Trophoblast cell (in vitro differentiated cells and primary cell): ENCODE results near the gene MRPL43.

Experiments used
- DNase-seq, 2 donors: peaks; one replicate each; pipeline ENCODE4 v3.0.0-alpha.2; 2016
- H2AFZ ChIP-seq: 2 replicates; pipeline ENCODE4 v1.6.1; 2013; ENCODE audit warnings: low read length, moderate library complexity, mild to moderate bottlenecking; ENCODE audit not compliant: insufficient read depth, poor library complexity
- H2AK5ac ChIP-seq: 2 replicates; pipeline ENCODE4 v1.6.1; 2013; ENCODE audit warnings: mild to moderate bottlenecking, low read length
- H2BK120ac ChIP-seq: 2 replicates; pipeline ENCODE4 v1.6.1; 2013; ENCODE audit warnings: low read length, mild to moderate bottlenecking, moderate library complexity; ENCODE audit not compliant: insufficient read depth, poor library complexity
- H2BK12ac ChIP-seq: 2 replicates; pipeline ENCODE4 v1.6.1; 2013; ENCODE audit warnings: mild to moderate bottlenecking, low read length, moderate library complexity
- H2BK5ac ChIP-seq: 2 replicates; pipeline ENCODE4 v1.6.1; 2013; ENCODE audit warnings: low read length, low read depth, moderate library complexity, mild to moderate bottlenecking; ENCODE audit not compliant: poor library complexity
- H3K14ac ChIP-seq: 2 replicates; pipeline ENCODE4 v1.6.1; 2013; ENCODE audit warnings: mild to moderate bottlenecking, low read length
- H3K18ac ChIP-seq: 2 replicates; pipeline ENCODE4 v1.6.1; 2013; ENCODE audit warnings: mild to moderate bottlenecking, low read length
- H3K23ac ChIP-seq: 2 replicates; pipeline ENCODE4 v1.6.1; 2013; ENCODE audit warnings: low read length
- H3K27ac ChIP-seq: 2 replicates; pipeline ENCODE4 v1.5.1; 2013; ENCODE audit warnings: low read depth, mild to moderate bottlenecking, inconsistent platforms, low read length, moderate library complexity
- H3K27me3 ChIP-seq: 2 replicates; pipeline ENCODE4 v1.6.1; 2013; ENCODE audit warnings: inconsistent platforms, mild to moderate bottlenecking, low read length, moderate library complexity; ENCODE audit not compliant: insufficient read depth
- H3K36me3 ChIP-seq, 2 experiments: 1 replicate in 1 of 2; 2 replicates in 1 of 2; pipeline ENCODE4 v1.6.1; 2013; ENCODE audit warnings: low read length in 2 of 2, mild to moderate bottlenecking in 2 of 2, moderate library complexity in 1 of 2; ENCODE audit not compliant: insufficient read depth in 2 of 2, control insufficient read depth in 1 of 2
- H3K4ac ChIP-seq: 2 replicates; pipeline ENCODE4 v1.6.1; 2013; ENCODE audit warnings: low read depth, mild to moderate bottlenecking, low read length, moderate library complexity
- H3K4me1 ChIP-seq, 2 experiments: 1 replicate in 1 of 2; 2 replicates in 1 of 2; pipeline ENCODE4 v1.6.1; 2013; ENCODE audit warnings: low read length in 2 of 2, mild to moderate bottlenecking in 2 of 2, moderate library complexity in 1 of 2; ENCODE audit not compliant: insufficient read depth in 2 of 2, control insufficient read depth in 1 of 2
- H3K4me2 ChIP-seq: 2 replicates; pipeline ENCODE4 v1.6.1; 2013; ENCODE audit warnings: inconsistent platforms, mild to moderate bottlenecking, low read length, moderate library complexity
- H3K4me3 ChIP-seq: 2 replicates; pipeline ENCODE4 v1.5.1; 2013; ENCODE audit warnings: mild to moderate bottlenecking, low read depth, low read length, inconsistent platforms
- H3K79me1 ChIP-seq: one replicate; pipeline ENCODE4 v1.6.1; 2013; ENCODE audit warnings: low read length
- H3K79me2 ChIP-seq: 2 replicates; pipeline ENCODE4 v1.6.1; 2013; ENCODE audit warnings: low read length, mild to moderate bottlenecking; ENCODE audit not compliant: control insufficient read depth, insufficient read depth, poor library complexity
- H3K9ac ChIP-seq: 2 replicates; pipeline ENCODE4 v1.6.1; 2013; ENCODE audit warnings: mild to moderate bottlenecking, low read length
- H3K9me3 ChIP-seq: 2 replicates; pipeline ENCODE4 v1.6.1; 2013; ENCODE audit warnings: low read depth, mild to moderate bottlenecking, control low read depth, inconsistent platforms, low read length; ENCODE audit not compliant: insufficient read depth
- H4K12ac ChIP-seq: 2 replicates; pipeline ENCODE4 v1.6.1; 2013; ENCODE audit warnings: low read depth, mild to moderate bottlenecking, low read length, moderate library complexity
- H4K8ac ChIP-seq: 2 replicates; pipeline ENCODE4 v1.6.1; 2013; ENCODE audit warnings: low read depth, mild to moderate bottlenecking, low read length, moderate library complexity
- H4K91ac ChIP-seq: one replicate; pipeline ENCODE4 v1.6.1; 2013; ENCODE audit warnings: low read depth, mild to moderate bottlenecking, low read length, moderate library complexity
- WGBS: extraction: QIAGEN DNeasy Blood & Tissue Kit; methylation state at CpG from one replicate; pipeline ENCODE4 v1.1.7; 2013; ENCODE audit warnings: missing lambda C conversion rate; ENCODE audit not compliant: insufficient read length, insufficient coverage; ENCODE audit errors: extremely low coverage; 5-methylcytosine and 5-hydroxymethylcytosine counted together

Gene MRPL43

DNA sequence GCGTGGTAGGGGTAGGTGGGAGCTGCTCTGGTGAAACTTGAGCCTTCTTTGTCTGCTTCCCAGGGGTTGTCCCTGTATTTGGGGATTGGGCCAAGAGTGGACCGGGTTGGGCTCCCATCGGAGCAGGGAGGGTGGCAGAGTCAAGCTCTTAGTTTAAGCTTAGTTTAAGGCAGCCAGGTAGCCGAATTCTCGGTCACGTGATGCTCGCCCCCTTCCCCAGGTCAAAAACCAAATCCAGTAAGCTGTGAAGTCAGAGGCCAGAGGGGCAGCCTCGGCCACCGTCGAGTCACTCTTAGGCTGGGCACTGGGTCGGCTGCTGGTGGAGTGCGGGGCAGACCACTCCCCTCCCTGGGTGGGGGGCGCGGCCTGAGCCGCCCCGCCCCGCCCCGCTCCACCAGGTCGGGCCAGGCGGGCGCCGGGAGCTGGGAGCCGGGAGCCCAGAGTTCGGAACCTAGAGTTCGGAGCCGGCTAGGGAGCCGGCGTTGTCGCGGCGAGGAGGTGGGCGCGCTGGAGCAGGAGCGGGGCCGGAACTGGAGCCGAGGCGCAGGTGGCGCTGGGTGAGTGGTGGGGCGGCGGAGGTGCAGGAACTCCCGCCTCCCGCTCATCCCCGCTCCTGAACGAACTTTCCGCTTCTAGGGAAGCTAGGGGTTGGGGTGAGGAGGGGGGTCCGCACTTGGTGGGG lies 9.5 kb upstream of the MRPL43 start:
- WGBS, result no CpG with 5 or more reads among the region's 46 CpGs
- Histone ChIP-seq H3K14ac (peak overlapping the region; percentile 88), H2BK5ac (peak overlapping the region; percentile 32), H3K4me2 (peak overlapping the region; percentile 93), H4K8ac (peak overlapping the region; percentile 87), H3K4me3 (peak overlapping the region; percentile 81), H3K27me3 (no peaks in the 10 kb centered on the region), H3K27ac (peak overlapping the region; percentile 96), H3K4ac (peak overlapping the region; percentile 26), H4K91ac (peak overlapping the region; percentile 97), H3K79me2 (peaks cover 35% of the 10 kb centered on the region), H2BK120ac (no peak overlapping the region), H4K12ac (peak overlapping the region; percentile 89), H3K79me1 (peaks cover 37% of the 10 kb centered on the region), H3K4me1 (peaks cover 21 to 24% of the 10 kb centered on the region in 2 experiments), H3K36me3 (peaks cover 9 to 10% of the 10 kb centered on the region in 2 experiments), H2BK12ac (peak overlapping the region; percentile 1), H3K9ac (peak overlapping the region; percentile 79), H3K9me3 (no peaks in the 10 kb centered on the region), H3K18ac (peak overlapping the region; percentile 88), H3K23ac (no peak overlapping the region), H2AK5ac (peak overlapping the region; percentile 0), H2AFZ (peak overlapping the region; percentile 95)
- DNase-seq, result peak; percentile 64 to 72

DNA sequence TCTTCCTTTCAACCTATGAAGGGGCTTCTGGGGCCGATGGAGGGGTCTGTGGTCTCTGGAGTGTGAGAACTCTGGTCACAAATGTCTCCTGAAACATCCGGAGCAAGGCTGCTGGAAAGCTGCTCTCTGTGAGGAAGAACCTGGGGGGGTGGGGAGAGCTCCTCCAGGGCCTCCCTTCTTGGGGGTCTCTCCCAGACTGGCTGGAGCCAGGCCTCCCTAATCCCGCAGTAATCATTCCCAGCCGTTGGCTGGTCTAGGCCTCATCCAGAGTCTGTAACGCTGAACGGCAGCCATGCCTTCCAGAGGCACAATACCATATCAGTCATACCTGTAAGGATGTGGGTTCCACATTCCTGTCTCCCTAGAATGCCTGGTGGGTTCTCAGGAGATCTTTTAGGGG lies 7.9 kb upstream of the MRPL43 start:
- H3K9ac ChIP-seq, result no peak overlapping the region
- H3K9me3 ChIP-seq, result no peaks in the 10 kb centered on the region
- peaks cover 13 to 15% of the 10 kb centered on the region in 2 experiments for H3K4me1 ChIP-seq
- no CpG with 5 or more reads among the region's 6 CpGs for WGBS
- H3K18ac ChIP-seq, result no peak overlapping the region
- H3K4ac ChIP-seq, result no peak overlapping the region
- H2BK12ac ChIP-seq, result no peak overlapping the region
- no peak overlapping the region for H2BK120ac ChIP-seq
- no peak overlapping the region for H3K4me2 ChIP-seq
- no peak overlapping the region for H2AFZ ChIP-seq
- H3K79me1 ChIP-seq, result peaks cover 33% of the 10 kb centered on the region
- H2BK5ac ChIP-seq, result no peak overlapping the region
- H3K36me3 ChIP-seq, result peaks cover 22% of the 10 kb centered on the region in 2 experiments
- H3K27me3 ChIP-seq, result no peaks in the 10 kb centered on the region
- H4K8ac ChIP-seq, result no peak overlapping the region
- peaks cover 24% of the 10 kb centered on the region for H3K79me2 ChIP-seq
- H3K27ac ChIP-seq, result no peak overlapping the region
- no peak overlapping the region for H3K4me3 ChIP-seq
- H4K12ac ChIP-seq, result no peak overlapping the region
- H2AK5ac ChIP-seq, result no peak overlapping the region
- no peak overlapping the region for H3K14ac ChIP-seq
- no peak overlapping the region for H4K91ac ChIP-seq
- no peak for DNase-seq
- H3K23ac ChIP-seq, result no peak overlapping the region

DNA sequence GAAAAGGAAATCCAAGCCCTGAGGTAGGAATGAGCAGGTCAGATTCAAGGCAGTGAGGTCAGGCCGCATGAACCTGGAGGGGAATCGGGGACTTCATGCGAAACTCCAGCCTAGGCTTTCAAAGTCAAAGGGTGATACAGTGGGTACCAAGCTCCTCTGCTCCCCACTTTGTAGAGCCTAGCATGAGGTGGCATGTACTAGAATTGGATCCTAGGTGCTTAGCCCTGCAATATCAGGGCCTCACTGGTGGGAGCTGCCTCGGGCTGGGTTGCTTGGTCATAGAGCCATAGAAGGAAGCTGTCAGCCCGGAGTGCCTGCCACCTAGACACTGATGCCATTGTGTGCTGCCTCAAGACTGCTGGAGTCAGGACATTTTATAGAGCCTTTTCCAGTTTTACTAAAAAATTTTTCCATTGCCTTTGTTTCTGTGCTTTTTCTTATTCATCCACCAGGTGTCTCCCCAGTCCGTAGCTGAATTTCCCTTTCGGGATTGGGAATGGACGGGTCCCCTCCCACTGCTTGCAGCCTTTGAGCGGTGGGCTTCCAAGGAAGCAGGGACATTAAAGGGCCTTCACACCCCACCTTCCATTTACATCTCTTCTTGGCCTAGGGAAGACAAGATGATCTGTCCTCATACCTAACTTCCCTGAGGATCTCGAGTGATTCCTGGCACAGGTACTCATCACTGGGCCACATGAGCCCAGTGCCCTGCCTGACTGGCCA lies 6.8 kb upstream of the MRPL43 start:
- Histone ChIP-seq H3K14ac (no peak overlapping the region), H3K27me3 (no peaks in the 10 kb centered on the region), H4K8ac (no peak overlapping the region), H3K4me3 (no peak overlapping the region), H3K4ac (no peak overlapping the region), H2BK120ac (no peak overlapping the region), H2BK12ac (no peak overlapping the region), H3K18ac (no peak overlapping the region), H3K4me1 (peaks cover 13 to 15% of the 10 kb centered on the region in 2 experiments), H4K12ac (no peak overlapping the region), H3K79me2 (peaks cover 16% of the 10 kb centered on the region), H3K36me3 (peaks cover 27 to 30% of the 10 kb centered on the region in 2 experiments), H2AK5ac (no peak overlapping the region), H3K9ac (no peak overlapping the region), H3K9me3 (no peaks in the 10 kb centered on the region), H2BK5ac (no peak overlapping the region), H2AFZ (no peak overlapping the region), H3K79me1 (peaks cover 25% of the 10 kb centered on the region), H4K91ac (no peak overlapping the region), H3K4me2 (no peak overlapping the region), H3K27ac (no peak overlapping the region), H3K23ac (no peak overlapping the region)
- no CpG with 5 or more reads among the region's 10 CpGs for WGBS
- peak in 1 of 2 donors; percentile 61 for DNase-seq

DNA sequence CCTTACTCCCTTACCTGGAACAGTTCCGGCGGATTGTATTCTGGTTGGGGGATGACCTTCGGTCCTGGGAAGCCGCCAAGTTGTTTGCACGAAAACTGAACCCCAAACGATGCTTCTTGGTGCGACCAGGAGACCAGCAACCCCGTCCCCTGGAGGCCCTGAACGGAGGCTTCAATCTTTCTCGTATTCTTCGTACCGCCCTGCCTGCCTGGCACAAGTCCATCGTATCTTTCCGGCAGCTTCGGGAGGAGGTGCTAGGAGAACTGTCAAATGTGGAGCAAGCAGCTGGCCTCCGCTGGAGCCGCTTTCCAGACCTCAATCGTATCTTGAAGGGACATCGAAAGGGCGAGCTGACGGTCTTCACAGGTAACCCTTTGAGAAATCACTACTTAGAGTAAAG lies 1.8 kb upstream of the MRPL43 start:
- no peak overlapping the region for H3K18ac ChIP-seq
- no peak overlapping the region for H2BK5ac ChIP-seq
- no peak overlapping the region for H3K9ac ChIP-seq
- H4K91ac ChIP-seq, result no peak overlapping the region
- DNase-seq, result no peak
- H3K23ac ChIP-seq, result no peak overlapping the region
- no peak overlapping the region for H2AK5ac ChIP-seq
- no peaks in the 10 kb centered on the region for H3K27me3 ChIP-seq
- no peak overlapping the region for H4K8ac ChIP-seq
- no peaks in the 10 kb centered on the region for H3K9me3 ChIP-seq
- H3K79me2 ChIP-seq, result peaks cover 6% of the 10 kb centered on the region
- H3K36me3 ChIP-seq, result peaks cover 34 to 43% of the 10 kb centered on the region in 2 experiments
- no peak overlapping the region for H3K4me2 ChIP-seq
- H2BK12ac ChIP-seq, result no peak overlapping the region
- H2AFZ ChIP-seq, result no peak overlapping the region
- H3K14ac ChIP-seq, result no peak overlapping the region
- H2BK120ac ChIP-seq, result no peak overlapping the region
- H3K27ac ChIP-seq, result no peak overlapping the region
- H3K4me1 ChIP-seq, result peaks cover 9 to 10% of the 10 kb centered on the region in 2 experiments
- no peak overlapping the region for H4K12ac ChIP-seq
- no peak overlapping the region for H3K4me3 ChIP-seq
- H3K4ac ChIP-seq, result no peak overlapping the region
- no CpG with 5 or more reads among the region's 21 CpGs for WGBS
- peaks cover 5% of the 10 kb centered on the region for H3K79me1 ChIP-seq
